ENCODE measurements around the gene IARS1.
A peak's percentile ranks its signal among the peaks of the same experiment; 100 is the strongest.

The IARS1 gene

DNA sequence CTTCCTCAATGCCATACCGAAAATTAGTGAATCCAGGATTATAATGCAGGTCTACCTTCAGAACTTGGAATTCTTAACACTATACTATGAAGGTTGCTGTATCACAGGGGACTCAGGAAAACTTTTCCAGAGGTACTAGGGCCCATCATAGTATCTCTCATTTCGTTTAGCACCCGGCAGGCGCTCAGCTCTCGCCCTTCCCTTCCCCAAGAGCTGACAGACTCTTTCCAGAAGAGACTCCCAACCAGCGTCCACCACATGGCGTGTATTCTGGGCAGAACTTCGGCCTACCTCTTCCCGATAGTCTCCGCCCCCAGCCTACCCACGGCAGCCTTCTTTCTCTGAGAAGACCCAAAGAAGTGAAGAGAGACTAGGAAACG is 31.4 kb upstream of the IARS1 start:
- no peak for TF ChIP-seq EZH2phosphoT487 (conservative IDR thresholded peaks at IDR 0.05; ENCODE audit: low read length)
- TF ChIP-seq, protein P1, sequence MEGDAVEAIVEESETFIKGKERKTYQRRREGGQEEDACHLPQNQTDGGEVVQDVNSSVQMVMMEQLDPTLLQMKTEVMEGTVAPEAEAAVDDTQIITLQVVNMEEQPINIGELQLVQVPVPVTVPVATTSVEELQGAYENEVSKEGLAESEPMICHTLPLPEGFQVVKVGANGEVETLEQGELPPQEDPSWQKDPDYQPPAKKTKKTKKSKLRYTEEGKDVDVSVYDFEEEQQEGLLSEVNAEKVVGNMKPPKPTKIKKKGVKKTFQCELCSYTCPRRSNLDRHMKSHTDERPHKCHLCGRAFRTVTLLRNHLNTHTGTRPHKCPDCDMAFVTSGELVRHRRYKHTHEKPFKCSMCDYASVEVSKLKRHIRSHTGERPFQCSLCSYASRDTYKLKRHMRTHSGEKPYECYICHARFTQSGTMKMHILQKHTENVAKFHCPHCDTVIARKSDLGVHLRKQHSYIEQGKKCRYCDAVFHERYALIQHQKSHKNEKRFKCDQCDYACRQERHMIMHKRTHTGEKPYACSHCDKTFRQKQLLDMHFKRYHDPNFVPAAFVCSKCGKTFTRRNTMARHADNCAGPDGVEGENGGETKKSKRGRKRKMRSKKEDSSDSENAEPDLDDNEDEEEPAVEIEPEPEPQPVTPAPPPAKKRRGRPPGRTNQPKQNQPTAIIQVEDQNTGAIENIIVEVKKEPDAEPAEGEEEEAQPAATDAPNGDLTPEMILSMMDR (IDR thresholded peaks at IDR 0.05; ENCODE audit: insufficient read depth, low read length, poor library complexity, severe bottlenecking), result no peak
- H3K4me2 ChIP-seq (ENCODE audit: low read depth, low read length, poor library complexity, severe bottlenecking), result peak overlapping the region; percentile 95
- peak overlapping the region; percentile 92 for H3K4me3 ChIP-seq (ENCODE audit: insufficient read depth, low read length, poor library complexity, severe bottlenecking)
- no peaks in the 10 kb centered on the region for H3K9me3 ChIP-seq (ENCODE audit: insufficient read depth, low read length)
- peaks cover 23% of the 10 kb centered on the region; the same call in 1 of the 2 replicates for H3K36me3 ChIP-seq (ENCODE audit: low read length)
- no peaks in the 10 kb centered on the region for H3K9me2 ChIP-seq (replicated peaks; ENCODE audit: insufficient read depth, low read length)
- no peaks in the 10 kb centered on the region for H3F3A ChIP-seq (ENCODE audit: insufficient read depth)
- H4K20me1 ChIP-seq (ENCODE audit: low read depth, low read length), result no peaks in the 10 kb centered on the region
- no peaks in the 10 kb centered on the region for H3K27me3 ChIP-seq (ENCODE audit: low read length)
- peak overlapping the region; percentile 96 for H2AFZ ChIP-seq (ENCODE audit: low read depth, low read length, severe bottlenecking)
- H3K79me2 ChIP-seq (ENCODE audit: insufficient read depth, low read length), result peaks cover 65% of the 10 kb centered on the region
- peak overlapping the region; percentile 77 for H3K27ac ChIP-seq (ENCODE audit: low read depth, low read length)
- H3K9ac ChIP-seq (ENCODE audit: low read length), result peak overlapping the region; percentile 84

DNA sequence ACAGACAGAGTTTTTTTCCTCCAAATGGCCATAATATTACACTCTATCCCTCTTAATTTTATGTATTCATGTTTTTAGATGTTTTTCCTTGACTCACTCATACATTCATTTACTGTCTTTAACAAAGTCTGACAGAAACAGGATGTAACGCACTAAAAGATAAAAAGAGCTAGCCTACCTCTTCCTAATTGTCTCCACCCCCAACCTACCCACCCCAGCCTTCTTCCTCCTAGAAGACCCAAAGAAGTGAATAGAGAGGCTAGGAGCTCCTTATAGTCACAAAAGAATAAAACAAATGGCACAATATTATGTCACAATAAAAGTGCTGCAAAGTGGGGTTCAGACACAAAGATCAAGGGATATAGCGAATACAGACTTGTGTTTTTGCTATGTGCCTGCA is 30.9 kb upstream of the IARS1 start:
- H3K27ac ChIP-seq (ENCODE audit: low read depth, low read length), result 0 out of 2 replicates have a peak overlapping the region, but pooled peaks have one; percentile 77
- peaks cover 60% of the 10 kb centered on the region for H3K79me2 ChIP-seq (ENCODE audit: insufficient read depth, low read length)

DNA sequence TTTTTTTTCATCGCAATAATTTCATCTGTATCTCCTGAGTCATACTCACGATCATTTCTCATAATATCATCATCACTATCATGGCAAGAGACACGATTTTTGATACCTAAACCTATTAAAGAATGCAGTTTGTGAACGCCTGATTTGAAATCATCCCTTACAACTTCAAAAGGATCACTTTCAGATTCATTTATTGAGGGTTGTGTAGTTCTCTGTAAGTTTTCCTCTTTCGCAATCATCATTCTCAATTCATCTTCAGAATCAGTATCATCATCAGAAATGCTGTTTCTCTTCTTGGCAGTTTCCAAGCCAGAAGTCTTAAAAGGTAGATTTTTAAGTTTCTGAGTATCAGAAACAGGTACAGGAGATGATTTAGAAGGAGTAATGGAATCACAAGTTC is 22.0 kb upstream of the IARS1 start:
- peaks cover 15% of the 10 kb centered on the region for H3K79me2 ChIP-seq (ENCODE audit: insufficient read depth, low read length)
- no peak overlapping the region for H2AFZ ChIP-seq (ENCODE audit: low read depth, low read length, severe bottlenecking)
- no peak overlapping the region for H3K9ac ChIP-seq (ENCODE audit: low read length)
- H3K4me2 ChIP-seq (ENCODE audit: low read depth, low read length, poor library complexity, severe bottlenecking), result no peak overlapping the region
- H3K27me3 ChIP-seq (ENCODE audit: low read length), result no peaks in the 10 kb centered on the region
- TF ChIP-seq EZH2phosphoT487 (conservative IDR thresholded peaks at IDR 0.05; ENCODE audit: low read length), result no peak
- TF ChIP-seq, protein P1 (IDR thresholded peaks at IDR 0.05; ENCODE audit: insufficient read depth, low read length, poor library complexity, severe bottlenecking), result no peak
- no peak overlapping the region for H3K27ac ChIP-seq (ENCODE audit: low read depth, low read length)
- no peaks in the 10 kb centered on the region for H3F3A ChIP-seq (ENCODE audit: insufficient read depth)
- no peaks in the 10 kb centered on the region; the same call in 1 of the 2 replicates for H4K20me1 ChIP-seq (ENCODE audit: low read depth, low read length)
- H3K9me2 ChIP-seq (replicated peaks; ENCODE audit: insufficient read depth, low read length), result no peaks in the 10 kb centered on the region
- H3K36me3 ChIP-seq (ENCODE audit: low read length), result peaks cover 40% of the 10 kb centered on the region
- no peaks in the 10 kb centered on the region for H3K9me3 ChIP-seq (ENCODE audit: insufficient read depth, low read length)
- H3K4me3 ChIP-seq (ENCODE audit: insufficient read depth, low read length, poor library complexity, severe bottlenecking), result no peak overlapping the region

More for the DNA sequence above, 30.9 kb upstream of the IARS1 start:
- Histone ChIP-seq H3K9me2 (replicated peaks; ENCODE audit: insufficient read depth, low read length) (no peaks in the 10 kb centered on the region), H3K4me3 (ENCODE audit: insufficient read depth, low read length, poor library complexity, severe bottlenecking) (peak overlapping the region; percentile 92), H3K27me3 (ENCODE audit: low read length) (no peaks in the 10 kb centered on the region), H2AFZ (ENCODE audit: low read depth, low read length, severe bottlenecking) (no peak overlapping the region), H4K20me1 (ENCODE audit: low read depth, low read length) (no peaks in the 10 kb centered on the region), H3K9me3 (ENCODE audit: insufficient read depth, low read length) (no peaks in the 10 kb centered on the region), H3K9ac (ENCODE audit: low read length) (peak overlapping the region; percentile 84), H3F3A (ENCODE audit: insufficient read depth) (no peaks in the 10 kb centered on the region), H3K4me2 (ENCODE audit: low read depth, low read length, poor library complexity, severe bottlenecking) (peak overlapping the region; percentile 95), H3K36me3 (ENCODE audit: low read length) (peaks cover 26% of the 10 kb centered on the region)
- TF ChIP-seq, protein P1 (IDR thresholded peaks at IDR 0.05; ENCODE audit: insufficient read depth, low read length, poor library complexity, severe bottlenecking), result no peak
- TF ChIP-seq EZH2phosphoT487 (conservative IDR thresholded peaks at IDR 0.05; ENCODE audit: low read length), result no peak

Measured in SU-DHL-6 (cell line).